GM19193 (cell line): ENCODE results near the gene GRB7.

Experiments used
- POLR2A ChIP-seq: IDR thresholded peaks from 4 replicates; pipeline ENCODE4 v1.6.1; 2011; ENCODE audit not compliant: insufficient read depth, insufficient read length; ENCODE audit errors: extremely low read depth

GRB7 gene

DNA sequence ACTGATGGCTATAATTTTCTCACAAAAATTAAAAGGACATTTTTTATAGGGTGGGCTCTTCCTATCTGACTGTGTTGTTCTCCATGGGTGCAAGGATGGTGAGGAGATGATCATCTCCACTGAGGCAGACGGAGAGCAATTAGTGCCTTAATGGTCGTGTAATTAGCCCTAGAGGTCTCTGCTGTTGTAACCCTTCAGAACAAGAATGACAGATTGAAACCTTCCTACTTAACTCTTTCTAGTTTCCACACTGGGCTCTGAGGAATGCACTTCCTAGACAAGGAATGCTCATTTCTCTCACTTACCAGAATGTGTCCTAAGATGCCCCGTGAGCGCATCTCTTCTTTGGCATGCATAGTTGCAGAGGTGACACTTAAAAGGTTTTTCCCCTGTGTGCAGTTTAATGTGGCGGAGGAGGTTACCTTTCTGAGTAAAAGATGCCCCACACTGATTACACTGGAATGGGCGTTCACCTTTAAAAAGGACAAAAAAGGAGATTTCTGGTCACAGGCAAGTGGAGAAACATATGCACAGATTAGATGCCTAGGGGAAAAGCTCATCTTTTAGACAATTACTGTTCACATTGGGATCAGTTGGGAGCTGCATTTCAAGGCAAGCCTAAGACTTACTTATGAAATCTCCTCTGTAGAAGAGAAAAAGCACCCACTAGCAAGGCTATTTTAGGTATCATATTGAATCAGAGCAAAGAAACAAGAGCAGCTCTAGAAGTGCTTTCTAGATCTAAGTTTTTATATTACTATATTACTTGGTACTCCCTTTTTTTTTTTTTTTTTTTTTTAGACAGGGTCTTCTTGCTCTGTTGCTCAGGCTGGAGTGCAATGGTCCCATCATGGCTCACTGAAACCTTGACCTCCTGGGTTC, 53.6 kb downstream of the GRB7 start:
- no peak for TF ChIP-seq POLR2A

DNA sequence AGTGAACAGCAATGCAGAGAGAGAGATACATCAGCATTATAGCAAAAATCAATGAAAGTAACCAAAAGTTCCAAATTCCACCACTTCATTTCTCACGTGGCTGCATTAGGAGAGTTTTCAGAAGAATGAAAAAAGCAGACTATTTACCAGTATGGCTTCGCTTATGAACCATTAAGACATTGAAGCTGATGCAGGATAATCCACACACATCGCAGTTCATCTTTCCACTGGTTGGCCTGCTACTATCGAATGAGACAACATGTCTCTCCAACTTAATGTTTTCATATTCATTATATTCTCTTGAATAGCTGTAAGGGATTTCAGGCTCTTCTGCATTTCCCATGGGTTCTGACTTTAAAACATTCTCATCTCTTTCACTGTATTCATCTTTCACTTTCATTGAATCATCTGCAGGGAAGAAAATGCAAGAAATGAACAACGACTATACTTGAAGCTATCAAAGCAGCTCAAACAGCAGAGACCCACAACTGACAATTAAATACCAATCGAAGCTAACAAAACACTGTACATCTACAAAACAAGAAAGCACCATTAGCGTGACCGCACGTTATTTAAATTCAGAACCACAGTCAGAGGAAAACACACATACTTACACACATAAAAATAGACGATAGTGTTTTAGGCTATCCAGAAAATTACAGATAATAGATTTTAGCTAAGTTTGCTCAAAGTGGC, 54.9 kb downstream of the GRB7 start:
- no peak for TF ChIP-seq POLR2A

DNA sequence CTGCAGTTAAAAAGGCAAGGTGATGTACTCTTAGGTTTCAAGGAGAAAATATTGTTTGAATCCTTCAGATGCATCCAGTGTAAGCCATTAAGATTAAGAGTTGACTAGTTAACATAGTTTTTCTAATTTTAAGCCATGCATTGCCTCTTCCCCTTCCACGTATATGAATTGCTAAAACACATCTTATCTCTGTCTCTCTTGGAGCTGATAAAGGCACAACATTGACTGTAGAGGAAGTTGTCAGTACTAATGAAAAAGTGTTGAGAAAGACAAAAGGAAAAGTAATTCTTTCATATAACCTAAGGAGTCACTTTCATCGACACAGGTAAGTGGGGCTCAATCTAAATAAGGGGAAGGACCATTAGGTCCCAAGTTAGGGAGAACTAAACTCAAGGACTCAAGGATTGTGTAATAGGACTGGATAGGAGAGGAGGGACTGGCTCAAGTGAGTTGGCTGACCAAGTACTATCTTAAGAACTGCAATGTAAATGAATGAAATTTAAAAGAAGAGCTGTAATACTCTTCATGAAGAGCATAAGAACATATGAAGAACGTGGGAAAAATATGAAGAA, 55.6 kb downstream of the GRB7 start:
- no peak for TF ChIP-seq POLR2A

DNA sequence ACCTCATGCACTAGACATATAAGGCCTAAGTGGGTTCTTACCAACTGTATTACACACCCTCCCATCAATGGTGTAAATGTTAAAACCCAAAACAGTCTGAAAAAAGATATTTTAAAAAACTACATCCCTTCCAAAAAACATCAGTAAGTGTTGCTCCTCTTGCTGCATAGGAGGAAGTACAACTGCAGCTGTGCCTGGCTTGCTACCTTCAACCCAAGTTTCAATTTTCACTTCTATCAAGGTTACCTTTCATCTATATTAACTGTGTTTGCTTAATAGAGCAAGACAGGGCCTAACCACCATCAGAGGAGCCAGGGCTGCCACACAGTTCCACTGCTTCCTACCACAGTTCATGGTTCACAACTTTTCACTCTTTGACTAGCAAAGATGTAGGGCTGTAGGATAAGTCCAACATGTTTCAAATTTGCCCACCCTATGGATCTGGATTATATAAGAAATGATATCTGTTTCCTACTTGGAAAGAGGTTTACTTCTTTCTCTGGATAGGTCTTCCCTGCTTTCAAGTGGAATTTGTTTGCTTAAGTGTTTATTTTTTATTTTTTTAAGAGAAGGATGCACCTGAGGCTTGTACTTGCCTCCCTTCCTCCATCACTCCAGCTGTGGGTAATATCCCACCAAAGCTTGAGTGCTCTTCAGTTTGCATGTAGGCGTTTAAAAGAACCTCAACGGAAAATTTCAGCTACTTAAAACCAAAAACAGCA, 56.7 kb downstream of the GRB7 start:
- no peak for TF ChIP-seq POLR2A
